NB4 (cell line): Measurements from ENCODE around the gene CLEC4G.

Experiments
- CTCF ChIP-seq: IDR thresholded peaks from one replicate; pipeline ENCODE4 v1.5.1; 2012; ENCODE audit warnings: low read depth, low read length
- MAX ChIP-seq: IDR thresholded peaks from 2 replicates; pipeline ENCODE4 v1.6.1; 2011; ENCODE audit warnings: low read depth, low read length
- MYC ChIP-seq: IDR thresholded peaks from 2 replicates; pipeline ENCODE4 v1.6.1; 2011; ENCODE audit warnings: low read depth, low read length
- POLR2A ChIP-seq: IDR thresholded peaks from 2 replicates; pipeline ENCODE4 v1.6.1; 2011; ENCODE audit warnings: mild to moderate bottlenecking; ENCODE audit not compliant: insufficient read length; ENCODE audit errors: extremely low read depth

- TF ChIP-seq CTCF = no peak
- TF ChIP-seq MAX = no peak
- TF ChIP-seq POLR2A = no peak
- no peak for TF ChIP-seq MYC
Observed at GRCh38 chr19:7698583-7698982, 33.3 kb downstream of the CLEC4G start.
